Measurements from ENCODE around the gene CSF1R. TPM values are rescaled to one million over a fixed set of nuclear protein-coding genes. Genes with fewer than 3 reads are reported as not detected.

The CSF1R gene
- total RNA-seq, 1 donor from 2014 or later = not detected

Other genes starting within 250 kb of the CSF1R start
- not detected in 2 replicates for gene PDE6A, start 141.8 kb downstream of the CSF1R start, total RNA-seq
- 17.6 and 20.8 TPM in 2 replicates for gene SLC26A2, start 125.8 kb downstream of the CSF1R start, total RNA-seq
- 4.1 and 5.4 TPM in 2 replicates for gene TIGD6, start 85.9 kb downstream of the CSF1R start, total RNA-seq
- 37.2 and 57.3 TPM in 2 replicates for gene HMGXB3, start 85.8 kb downstream of the CSF1R start, total RNA-seq
- 5.1 and 13.0 TPM in 2 replicates for gene PDGFRB, start 69.3 kb upstream of the CSF1R start, total RNA-seq
- gene CDX1, start 80.2 kb upstream of the CSF1R start, total RNA-seq = not detected in 2 replicates
- gene SLC6A7, start 103.5 kb upstream of the CSF1R start, total RNA-seq = not detected in 2 replicates
- not detected in 2 replicates for gene CAMK2A, start 203.2 kb upstream of the CSF1R start, total RNA-seq
- 1.8 and 5.3 TPM in 2 replicates for gene ARSI, start 216.4 kb upstream of the CSF1R start, total RNA-seq